SIG-M5 (cell line): ENCODE data around the gene C12orf75.
"Not testable (repeated sequence)": the region's sequence is repeated elsewhere in the genome, so short reads cannot be mapped to it uniquely, and the experiment has no call there.

Experiments
- DNase-seq: peaks from one replicate; lab custom pipeline; 2025; lab: John Stamatoyannopoulos, UW

Gene C12orf75

DNA sequence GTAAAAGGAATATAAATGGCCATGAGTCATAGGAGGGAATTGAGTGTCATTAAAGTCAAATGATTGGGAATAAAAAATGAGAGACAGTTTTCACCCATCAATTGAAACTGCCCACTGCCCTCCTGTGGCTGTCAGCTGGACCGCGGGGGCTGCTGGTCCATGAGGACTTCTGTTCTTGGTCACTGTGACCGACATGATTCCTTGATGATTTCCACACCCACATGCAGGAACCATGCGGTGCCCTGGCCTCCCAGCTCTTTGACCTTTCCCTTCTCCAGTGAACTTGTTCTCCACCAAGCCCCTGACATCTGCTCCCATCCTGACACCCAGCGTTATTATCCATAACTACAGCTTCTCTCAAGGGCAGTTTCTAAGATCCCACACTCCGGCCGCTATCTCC lies 48.4 kb downstream of the C12orf75 start:
- DNase-seq: no peak

DNA sequence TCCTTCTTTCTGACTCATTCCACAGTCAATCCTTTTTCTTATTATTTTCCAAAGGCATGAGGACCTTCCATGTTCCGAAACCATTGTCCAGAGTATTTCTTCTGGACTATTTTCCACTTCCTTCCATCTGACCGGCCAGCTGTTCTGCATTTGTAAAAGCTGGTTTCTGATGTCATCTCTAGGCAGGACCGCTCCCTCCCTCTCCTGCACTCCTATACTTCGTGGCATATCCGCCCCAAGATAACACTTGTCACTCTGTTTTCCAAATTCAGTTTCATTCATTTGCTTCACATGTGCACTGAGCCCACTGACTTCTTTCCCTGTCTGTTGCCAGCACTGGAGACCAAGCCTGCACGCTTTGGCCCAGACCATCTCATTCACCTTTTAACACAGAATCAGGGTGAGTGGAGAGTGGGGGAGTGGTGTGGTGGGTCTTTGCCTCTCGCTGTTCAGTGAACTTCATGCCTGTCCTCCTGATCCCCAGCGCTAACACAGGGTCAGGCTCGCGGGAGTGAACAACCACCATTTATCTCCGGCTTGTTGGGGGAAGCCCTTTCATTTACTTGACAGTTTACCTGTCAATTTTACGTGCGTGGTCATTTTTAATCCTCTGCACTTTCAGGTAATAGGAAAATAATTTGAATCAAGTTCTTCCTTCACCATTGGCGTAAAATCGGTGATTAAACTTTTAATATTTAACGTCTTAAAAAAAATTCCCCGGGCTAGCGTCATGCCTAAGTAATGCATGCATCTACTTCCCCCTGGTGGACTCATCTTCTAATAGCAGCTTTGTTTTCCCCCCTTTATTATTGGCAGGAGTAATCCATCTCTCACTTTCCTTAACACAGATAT lies 52.5 kb downstream of the C12orf75 start:
- DNase-seq: no peak

DNA sequence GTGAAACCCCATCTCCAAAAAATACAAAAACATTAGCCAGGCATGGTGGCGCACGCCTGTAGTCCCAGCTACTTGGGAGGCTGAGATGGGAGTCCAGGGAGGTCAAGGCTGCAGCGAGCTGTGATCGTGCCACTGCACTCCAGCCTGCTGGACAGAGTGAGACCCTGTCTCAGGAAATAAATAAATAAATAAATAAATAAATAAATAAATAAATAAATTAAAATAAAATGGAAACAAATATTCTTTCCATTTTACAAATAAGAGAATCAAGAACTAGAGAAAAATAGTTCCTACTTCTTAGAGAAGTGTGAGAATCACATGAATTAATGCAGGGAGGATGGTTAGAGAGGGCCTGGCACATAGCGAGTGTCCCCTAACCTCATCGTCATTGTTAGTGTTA lies 53.7 kb downstream of the C12orf75 start:
- DNase-seq: no peak

DNA sequence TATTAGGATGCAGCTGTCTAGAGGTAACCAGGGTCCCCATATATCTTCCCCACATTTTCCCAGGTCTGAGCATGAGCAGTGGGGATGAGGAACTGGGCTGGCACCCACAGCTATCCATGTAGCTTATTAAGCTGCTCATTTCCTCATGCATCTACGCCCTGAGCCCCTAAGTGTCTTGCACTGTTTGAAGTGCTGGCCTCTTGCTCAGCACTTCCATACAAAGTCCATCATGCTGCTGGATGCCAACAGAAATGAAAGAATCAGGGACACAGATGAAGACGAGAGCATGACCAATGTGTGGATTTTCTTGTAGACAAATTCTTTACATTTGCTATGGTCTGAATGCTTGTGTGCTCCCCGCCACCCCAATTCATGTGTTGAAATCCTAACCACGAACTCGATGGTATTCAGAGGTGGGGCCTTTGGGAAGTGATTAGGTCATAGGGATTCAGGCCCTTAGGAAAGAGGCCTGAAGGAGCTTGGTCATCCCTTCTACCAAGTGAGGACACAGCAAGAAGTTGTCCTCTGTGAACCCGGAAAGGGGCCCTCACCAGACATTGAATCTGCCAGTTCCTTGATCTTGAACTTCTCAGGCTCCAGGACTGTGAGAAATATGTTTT lies 54.5 kb downstream of the C12orf75 start:
- DNase-seq: no peak

DNA sequence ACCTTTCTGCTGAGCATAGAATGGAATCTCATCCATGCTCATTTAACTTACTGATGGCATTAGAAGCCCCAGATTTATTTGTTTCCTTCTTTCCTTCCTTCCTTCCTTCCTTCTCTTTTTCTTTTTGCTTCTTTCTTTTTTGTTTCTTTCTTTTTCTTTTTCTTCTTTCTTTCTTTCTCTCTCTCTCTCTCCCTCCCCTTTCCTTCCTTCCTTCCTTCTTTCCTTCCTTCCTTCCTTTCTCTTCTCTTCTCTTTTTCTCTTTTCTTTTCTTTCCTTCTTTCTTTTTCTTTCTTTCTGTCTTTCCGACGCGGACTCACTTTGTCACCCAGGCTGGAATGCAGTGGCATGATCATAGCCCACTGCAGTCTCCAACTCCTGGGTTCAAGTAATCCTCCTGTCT lies 55.9 kb downstream of the C12orf75 start:
- no peak for DNase-seq

DNA sequence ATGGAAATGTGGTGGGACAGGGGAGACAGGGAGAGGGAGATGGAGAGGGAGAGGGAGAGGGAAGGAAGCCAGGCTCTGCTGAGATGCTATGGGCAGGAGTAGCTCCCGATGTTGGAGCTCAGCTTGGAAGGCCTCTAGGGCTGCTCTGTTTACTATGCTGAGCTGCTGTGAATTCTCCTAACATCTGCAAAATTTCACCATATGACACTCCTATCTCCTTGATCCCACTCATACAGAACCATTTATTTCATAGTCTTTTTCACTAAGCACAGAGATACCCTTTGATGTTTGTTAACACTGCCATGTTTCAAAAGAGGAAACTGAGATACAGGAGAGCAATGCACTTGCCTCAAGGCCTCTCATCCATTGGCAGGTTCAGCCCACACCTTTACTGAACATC lies 60.7 kb downstream of the C12orf75 start:
- DNase-seq: no peak

DNA sequence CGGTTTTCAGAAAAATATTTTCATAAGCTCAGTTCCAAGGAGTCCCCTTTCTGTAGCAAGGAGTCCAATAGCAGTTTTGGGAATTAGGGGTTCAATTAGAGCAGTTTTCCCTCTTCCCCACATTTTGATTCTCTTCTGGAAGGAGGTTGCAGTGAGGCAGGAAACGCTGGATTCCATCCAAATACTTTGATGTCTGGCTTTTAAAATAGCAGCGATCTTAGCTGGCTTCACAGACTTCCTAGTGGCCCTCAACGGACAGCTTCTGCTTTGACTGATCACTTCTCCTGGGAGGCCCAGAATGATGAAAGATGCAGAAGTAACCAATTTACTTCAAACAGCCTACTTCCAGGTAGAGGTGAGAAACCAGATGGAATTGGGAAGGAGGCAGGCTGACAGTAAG lies 63.1 kb downstream of the C12orf75 start:
- no peak for DNase-seq

DNA sequence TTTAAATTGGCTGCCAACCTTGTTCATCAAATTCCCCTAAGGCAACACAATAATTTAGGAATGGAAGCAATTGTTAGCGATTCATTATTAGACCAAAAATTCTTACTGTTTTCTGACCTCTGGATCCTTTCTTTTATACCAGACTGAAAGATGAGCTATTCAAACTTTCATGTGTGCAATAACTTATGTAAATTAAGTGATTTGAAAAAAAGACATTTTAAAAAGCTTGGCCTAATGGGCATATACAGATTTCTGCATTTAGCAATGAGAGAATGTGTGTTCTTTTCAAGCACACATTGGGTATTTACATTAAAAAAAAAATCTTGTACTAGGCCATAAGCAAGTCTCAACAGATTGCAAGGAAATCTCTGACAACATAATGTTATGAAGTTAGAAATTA lies 65.5 kb downstream of the C12orf75 start:
- DNase-seq: no peak

DNA sequence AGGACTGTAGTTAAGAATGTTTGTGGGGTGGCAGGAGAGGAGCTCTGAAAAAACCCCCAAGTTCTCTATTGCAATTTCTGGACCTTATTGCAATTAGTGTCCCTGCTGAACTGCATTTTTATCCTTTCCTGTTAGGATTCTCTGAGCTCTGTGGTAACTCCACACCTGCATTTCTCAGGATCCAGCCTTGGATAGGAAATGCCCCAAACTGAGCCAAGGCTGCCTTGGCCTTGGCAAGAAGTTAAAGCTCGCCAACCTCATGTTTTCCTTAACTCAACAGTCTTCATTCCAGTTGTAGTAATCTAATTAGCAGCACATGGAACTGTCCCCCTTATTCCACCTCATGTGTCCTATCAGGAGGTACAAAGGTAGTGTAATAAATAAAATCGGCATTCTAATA lies 66.5 kb downstream of the C12orf75 start:
- DNase-seq: no peak

DNA sequence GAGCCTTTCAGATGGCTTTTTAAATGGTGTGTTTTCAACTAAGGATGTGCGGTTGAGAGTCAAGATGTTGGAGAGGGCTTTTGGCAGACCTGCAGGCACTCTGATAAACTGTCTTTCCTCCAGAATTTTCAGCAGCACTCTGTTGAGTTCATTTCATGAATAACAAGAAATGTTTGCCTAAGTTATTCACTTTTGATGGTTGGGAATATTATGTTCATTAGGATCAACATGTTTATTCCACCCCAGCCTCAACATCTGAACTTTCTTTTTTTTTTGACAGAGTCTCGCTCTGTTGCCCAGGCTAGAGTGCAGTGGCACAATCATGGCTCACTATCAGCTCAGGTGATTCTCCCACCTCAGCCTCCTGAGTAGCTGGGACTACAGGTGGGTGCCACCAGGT lies 68.4 kb downstream of the C12orf75 start:
- DNase-seq: no peak

DNA sequence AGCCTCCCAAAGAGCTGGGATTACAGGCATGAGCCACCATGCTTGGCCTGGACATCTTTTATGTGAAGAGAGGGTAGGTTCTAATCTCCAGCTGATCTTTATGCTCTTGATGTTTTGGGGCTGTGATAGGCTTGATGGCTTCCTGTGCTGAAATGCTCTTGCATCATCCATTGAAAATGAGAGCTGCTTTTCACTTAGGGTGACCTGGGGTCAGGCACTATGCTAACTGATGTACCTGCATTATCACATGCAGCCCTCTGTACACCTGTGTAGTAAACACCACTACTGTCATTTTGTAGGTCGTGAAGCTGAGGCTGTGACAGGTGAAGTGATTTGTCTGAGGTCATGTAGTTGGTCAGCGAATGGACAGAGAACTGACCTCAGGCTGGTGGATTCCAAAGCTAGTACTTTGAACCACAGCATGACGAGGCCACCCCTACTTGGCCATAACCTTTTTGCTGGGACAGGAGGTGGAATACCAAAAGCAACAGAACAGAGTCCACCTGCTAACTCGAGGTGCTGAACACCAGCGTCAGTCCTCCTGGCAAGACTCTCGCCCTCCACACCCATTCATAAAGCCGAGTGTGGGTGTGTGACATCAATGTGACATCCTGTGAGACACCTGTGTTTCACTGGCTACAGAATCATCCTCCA lies 69.1 kb downstream of the C12orf75 start:
- DNase-seq: no peak

DNA sequence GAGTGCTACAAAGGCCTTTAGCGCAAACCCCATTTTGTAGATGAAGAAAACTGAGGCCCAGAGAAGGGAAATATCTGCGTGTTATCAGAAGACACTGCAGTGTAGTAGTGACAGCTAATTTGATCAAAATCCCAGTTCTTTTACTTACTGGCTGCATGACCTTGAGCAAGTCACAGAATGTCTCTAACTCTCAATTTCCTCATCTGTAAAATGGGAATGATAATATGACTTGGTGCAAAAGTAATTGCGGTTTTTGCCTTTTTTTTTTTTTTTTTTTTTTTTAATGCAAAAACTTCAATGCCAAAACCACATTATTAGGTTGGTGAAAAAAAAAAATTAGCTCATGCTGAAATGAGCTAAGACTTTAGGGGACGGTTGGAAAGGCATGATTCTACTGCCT lies 69.7 kb downstream of the C12orf75 start:
- no peak for DNase-seq

DNA sequence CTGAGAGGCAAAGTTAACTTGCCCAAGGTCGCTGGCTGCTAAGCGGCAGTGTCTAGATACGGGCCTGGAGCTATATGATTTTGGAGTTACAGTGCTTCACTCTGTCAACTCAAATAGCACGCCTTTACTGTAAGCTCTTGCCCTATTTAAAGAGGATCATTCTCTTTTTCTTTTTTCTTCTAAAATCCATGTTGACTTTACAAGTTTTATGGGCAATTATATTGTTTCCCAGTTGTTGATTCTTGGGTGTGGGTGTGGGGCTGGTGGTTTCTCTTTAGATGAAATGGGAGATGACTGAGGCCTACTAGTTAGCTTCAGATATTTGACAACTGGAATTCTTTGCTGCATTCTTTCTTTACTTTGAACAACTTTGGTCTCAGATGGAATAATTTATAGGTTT lies 70.7 kb downstream of the C12orf75 start:
- DNase-seq: no peak

DNA sequence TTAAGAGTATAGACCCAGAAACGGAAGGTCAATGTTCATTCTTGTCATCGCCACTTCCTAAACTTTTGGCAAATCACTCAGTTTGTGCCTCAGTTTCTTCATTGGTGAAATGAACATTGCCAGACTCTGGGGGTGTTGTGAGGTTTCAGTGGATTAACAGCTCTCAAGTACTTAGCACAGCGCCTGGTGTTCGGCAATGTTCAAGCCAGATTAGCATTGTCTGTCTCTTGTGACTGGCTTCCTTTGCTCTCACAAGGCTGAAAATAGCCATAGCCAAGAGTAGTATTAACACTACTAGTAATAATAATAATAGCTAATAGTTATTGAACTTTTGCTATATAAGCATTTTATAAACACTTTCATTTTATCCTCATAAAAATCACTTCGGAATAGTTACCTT lies 71.9 kb downstream of the C12orf75 start:
- no peak for DNase-seq

DNA sequence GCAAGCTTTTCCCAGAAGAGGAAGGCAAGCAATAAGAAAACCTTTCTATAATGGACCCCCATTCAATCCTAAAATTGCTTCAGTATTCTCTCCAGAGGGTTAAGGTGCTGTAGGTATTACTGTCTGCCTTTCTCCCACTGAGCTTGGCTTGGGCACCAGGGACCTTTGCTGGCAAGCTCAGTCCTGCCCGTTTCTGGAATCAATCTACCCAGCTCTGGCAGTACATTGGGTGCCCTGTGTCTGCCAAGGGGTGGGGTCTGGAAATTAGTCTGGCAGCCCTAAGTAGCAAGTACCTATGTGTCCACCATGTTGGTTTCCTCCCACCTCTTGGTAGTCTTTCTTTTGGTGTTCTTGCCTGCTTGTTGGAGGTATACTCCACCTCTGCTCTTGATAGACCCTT lies 72.6 kb downstream of the C12orf75 start:
- DNase-seq: no peak

DNA sequence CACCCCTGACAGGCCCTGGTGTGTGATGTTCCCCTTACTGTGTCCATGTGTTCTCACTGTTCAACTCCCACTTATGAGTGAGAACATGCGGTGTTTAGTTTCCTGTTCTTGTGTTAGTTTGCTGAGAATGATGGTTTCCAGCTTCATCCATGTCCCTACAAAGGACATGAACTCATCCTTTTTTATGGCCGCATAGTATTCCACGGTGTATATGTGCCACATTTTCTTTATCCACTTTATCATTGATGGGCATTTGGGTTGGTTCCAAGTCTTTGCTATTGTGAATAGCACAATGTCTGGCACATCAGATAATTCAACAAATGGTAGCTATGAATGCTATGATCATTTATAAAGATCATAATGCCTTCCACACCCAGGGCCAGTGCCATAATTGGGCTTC lies 73.6 kb downstream of the C12orf75 start:
- DNase-seq: not testable (repeated sequence)

DNA sequence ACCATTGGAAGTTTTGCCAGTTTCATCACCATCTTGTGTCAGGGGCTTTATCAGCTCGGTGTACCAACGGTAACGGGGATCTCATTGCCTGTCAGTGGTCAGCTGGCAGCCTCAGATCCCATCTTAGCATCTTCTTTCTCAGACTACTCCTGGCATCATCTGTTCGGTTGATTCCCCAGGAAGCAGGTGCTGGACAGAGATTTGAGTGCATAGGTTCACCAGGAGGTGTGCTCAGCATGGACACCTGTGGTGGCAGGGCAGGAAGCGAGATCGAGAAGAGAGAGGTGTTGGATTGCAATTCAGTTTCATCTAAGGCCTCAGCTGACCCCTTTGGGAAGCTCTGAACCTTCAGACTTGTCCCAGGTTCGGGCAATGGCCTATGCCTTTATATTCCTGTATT lies 76.0 kb downstream of the C12orf75 start:
- no peak for DNase-seq

DNA sequence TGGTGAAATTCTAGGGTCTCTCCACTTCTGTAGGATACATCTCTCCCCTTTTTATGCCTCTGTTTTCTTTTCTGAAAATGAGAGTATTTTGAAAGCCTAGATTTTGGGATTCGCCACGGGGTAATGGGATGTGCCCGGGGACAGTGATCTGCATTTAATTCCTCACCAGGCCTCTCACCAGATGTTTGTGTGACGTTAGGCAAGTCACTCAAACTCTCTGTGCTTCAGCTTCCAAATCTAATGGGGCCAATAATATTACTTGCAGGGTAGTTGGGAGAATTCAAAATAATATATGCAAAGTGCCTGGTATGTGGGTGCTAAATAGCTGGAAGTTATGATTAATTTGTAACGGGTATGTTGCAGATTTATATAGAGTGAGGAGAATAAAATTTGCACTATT lies 78.8 kb downstream of the C12orf75 start:
- no peak for DNase-seq

DNA sequence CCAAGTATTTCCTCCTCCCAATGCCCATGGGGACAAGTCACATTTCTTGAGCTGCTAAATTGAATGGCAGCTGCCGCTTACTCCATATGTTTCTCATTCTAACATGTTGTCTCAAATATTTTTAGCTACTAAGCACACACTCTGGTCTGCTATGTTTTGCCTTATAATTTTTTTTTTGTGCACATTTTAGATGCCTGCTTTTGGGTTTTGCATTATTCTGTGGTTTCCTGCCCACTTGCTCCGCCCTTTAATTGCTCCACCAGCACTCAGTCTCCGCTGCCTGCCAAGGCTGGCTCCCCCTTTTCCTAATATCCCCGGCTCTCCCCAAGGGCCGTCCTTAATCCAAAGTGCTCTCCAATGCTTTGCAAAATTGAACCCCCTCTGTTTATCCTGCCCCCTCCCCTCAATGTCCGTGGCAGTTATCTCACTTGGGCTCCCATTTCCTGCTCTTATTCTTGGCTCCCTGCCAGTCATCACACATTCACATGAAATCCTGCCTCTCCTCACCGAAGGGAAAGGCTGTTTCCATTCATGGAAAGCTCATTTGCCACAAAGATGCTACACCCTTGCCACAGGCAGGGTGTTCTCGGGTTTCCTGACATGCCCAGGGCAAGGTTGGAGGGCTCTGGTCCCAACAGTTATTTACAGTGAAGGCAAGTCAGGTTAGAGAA lies 79.4 kb downstream of the C12orf75 start:
- DNase-seq: no peak

DNA sequence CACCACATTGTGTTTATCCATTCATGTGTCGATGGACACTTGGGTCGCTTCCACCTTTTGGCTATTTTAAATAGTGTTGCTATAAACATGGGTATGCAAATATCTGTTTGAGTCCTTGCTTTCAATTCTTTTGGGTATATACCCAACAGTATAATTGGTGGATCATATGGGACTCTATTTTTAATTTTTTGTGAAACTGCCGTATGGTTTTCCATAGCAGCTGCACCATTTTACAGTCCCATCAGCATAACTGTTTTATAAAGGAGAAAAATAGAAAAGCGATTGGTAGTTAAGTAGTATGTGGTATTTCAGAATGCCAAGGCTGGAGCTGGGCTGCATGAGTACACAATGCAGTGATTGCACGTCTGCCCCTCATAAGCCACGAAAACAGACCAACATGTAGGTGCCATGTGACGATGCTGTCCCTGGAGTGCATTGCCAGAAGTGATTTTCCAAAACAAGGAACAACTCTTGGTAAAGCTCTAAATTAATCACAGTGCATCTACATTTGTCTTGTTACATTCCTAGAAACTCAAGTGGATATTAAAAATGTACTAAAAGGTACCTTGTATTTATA lies 83.5 kb downstream of the C12orf75 start:
- no peak for DNase-seq

DNA sequence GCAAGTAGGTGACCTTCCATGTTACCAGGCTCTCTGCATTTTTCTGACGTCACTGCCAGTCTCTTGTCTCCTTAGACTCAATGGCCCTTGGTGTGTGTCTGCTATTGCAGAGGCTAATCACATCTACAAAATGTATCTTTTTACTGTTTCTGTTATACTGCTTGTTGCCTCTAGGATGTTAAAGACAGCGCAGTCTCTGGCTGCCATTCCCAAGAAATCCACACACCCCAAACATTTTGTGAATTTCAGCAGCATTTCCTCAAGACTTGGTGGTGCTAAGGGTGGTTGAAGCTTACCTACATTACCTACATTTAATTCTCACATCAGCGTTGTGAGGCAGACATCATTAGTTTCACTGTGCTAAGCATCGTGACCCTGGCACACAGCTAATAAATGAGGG lies 87.2 kb downstream of the C12orf75 start:
- DNase-seq: no peak

DNA sequence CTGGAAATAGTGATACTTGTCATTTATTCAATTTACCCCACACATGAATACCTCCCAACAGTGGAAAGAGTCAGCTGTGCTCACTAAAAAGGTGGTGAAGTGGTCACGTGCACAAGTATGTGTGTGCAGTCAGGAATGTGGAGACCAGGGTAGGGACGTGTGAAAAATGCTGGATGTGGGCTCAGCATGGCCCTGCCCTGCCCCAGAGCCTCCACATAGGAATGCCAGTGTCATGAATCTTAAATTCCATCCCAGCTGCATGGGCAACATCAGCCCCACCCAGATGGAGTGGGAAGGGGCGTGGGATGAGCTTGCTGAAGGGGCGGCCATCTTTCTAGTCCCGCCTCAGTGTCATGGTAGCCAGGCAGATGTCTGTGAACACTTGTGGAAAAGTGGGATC lies 87.7 kb downstream of the C12orf75 start:
- DNase-seq: no peak
